Measurements from ENCODE around the gene GAS6.

GRCh38 chr13:113879494-113880360 is 15.9 kb upstream of the GAS6 start:
- TF ChIP-seq SIN3A (IDR thresholded peaks at IDR 0.05; ENCODE audit: borderline replicate concordance, insufficient read depth, low read depth, low read length) (no peak), CTCF (IDR thresholded peaks at IDR 0.05) (no peak), POLR2AphosphoS5 (IDR thresholded peaks at IDR 0.05; ENCODE audit: low read depth, low read length) (no peak), TCF7L2 (IDR thresholded peaks at IDR 0.05; ENCODE audit: low read depth, low read length) (no peak)
